Fibroblast of pulmonary artery (primary cell): ENCODE measurements around the gene ARHGAP6.

ENCODE experiments used
- DNase-seq: peaks from one replicate; pipeline ENCODE4 v3.0.0-alpha.2; 2010; ENCODE audit warnings: low read depth
- H3K4me3 ChIP-seq: replicated peaks from 2 replicates; pipeline ENCODE4 v1.5.1; 2011; ENCODE audit warnings: low read depth, mild to moderate bottlenecking, control low read depth, low read length, moderate library complexity
- TF ChIP-seq, protein P1 (sequence below): IDR thresholded peaks from 2 replicates; pipeline ENCODE4 v1.5.1; 2011; ENCODE audit warnings: mild to moderate bottlenecking, control low read depth, low read length, inconsistent platforms; ENCODE audit errors: missing control alignments

ARHGAP6 gene

GRCh38 chrX:11398139-11398538, 267.6 kb downstream of the ARHGAP6 start:
- no peak for DNase-seq
- TF ChIP-seq, protein P1, sequence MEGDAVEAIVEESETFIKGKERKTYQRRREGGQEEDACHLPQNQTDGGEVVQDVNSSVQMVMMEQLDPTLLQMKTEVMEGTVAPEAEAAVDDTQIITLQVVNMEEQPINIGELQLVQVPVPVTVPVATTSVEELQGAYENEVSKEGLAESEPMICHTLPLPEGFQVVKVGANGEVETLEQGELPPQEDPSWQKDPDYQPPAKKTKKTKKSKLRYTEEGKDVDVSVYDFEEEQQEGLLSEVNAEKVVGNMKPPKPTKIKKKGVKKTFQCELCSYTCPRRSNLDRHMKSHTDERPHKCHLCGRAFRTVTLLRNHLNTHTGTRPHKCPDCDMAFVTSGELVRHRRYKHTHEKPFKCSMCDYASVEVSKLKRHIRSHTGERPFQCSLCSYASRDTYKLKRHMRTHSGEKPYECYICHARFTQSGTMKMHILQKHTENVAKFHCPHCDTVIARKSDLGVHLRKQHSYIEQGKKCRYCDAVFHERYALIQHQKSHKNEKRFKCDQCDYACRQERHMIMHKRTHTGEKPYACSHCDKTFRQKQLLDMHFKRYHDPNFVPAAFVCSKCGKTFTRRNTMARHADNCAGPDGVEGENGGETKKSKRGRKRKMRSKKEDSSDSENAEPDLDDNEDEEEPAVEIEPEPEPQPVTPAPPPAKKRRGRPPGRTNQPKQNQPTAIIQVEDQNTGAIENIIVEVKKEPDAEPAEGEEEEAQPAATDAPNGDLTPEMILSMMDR = no peak

GRCh38 chrX:11397680-11398079, 268.0 kb downstream of the ARHGAP6 start:
- TF ChIP-seq, protein P1 = no peak
- H3K4me3 ChIP-seq = no peak overlapping the region

More at GRCh38 chrX:11398139-11398538, 267.6 kb downstream of the ARHGAP6 start:
- no peak overlapping the region for H3K4me3 ChIP-seq

DNA sequence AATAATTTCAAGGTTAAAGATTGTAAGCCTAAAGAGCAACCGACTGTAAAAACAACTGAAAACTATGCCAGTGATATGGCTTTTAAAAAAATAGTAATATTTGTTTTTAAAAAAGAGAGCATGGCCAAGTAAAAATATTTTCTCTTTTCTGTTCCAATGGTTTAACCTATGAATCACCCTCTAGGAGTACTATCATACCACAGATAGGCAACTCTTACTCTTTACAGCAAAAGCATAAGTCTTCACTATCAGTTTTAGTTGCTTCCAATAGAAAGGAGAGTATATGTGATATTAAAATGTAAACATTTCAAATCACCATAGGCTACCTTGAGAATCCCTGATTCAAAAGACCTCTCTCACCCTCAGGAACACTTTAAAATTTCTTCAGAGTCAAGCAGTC, 269.9 kb downstream of the ARHGAP6 start:
- DNase-seq = no peak
- H3K4me3 ChIP-seq = no peak overlapping the region
- TF ChIP-seq, protein P1 = no peak

More at GRCh38 chrX:11397680-11398079, 268.0 kb downstream of the ARHGAP6 start:
- DNase-seq = no peak

DNA sequence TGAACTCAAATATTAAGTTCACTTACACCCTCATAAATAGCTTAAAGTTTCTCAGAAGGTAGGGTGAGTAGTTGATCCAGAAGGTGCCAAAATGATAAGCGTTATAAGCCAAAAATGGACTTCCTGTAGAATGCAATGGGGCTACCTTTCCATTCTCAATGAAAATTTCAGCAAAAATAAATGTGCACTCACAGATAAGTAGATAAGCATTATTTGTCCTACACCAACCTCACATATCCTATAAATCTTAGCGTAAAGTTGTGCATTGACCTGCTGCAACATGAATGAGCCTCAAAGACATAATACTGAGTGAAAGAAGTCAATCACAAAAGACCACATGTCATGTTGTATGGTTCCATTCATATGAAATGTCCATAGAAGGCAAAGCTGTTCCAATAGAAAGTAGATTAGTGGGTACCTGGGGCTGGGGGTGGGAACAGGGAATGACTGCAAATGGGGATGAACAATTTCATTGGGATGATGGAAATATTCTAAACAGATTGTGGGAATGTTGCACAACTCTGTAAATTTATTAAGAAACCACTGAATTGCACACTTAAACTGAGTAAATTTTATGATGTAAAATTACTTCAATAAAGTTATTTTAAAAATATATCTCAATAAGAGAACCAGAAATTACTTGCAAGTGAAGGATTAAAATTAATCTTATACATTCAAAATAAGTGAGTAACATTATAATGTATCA, 271.6 kb downstream of the ARHGAP6 start:
- TF ChIP-seq, protein P1 = no peak
- no peak for DNase-seq
- H3K4me3 ChIP-seq = no peak overlapping the region

- no peak overlapping the region for H3K4me3 ChIP-seq
- DNase-seq = no peak
- TF ChIP-seq, protein P1 = no peak
Measured at GRCh38 chrX:11386812-11387211, 278.9 kb downstream of the ARHGAP6 start.

DNA sequence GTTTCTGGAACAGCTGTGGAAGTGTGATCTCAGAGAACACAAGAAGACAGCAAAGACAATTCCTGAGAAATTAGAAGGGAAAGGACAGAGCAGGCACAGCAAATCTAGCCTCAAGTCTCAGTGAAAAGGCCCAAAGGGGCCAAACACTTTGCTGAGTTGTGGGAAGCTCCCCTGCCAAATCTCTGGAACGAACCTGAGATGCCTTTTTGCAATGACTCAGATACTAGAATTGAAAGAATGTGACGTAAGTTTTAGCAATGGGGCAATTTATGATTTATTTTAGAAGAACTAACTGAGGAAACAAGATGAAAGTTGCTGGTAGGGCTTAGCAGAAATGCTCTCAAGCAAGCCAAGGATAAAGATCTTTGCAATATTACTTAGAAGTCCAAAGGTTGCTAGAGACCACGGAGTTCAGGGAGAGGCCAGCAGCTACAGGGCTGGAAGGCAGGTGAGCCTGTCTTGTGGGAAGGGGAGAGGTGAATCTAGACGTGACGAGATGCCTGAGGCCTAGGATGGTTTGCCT, 279.7 kb downstream of the ARHGAP6 start:
- TF ChIP-seq, protein P1 = no peak
- peak; percentile 77 for DNase-seq
- H3K4me3 ChIP-seq = no peak overlapping the region

GRCh38 chrX:11382930-11383329, 282.8 kb downstream of the ARHGAP6 start:
- no peak for DNase-seq
- TF ChIP-seq, protein P1 = no peak
- H3K4me3 ChIP-seq = no peak overlapping the region
